Measurements from ENCODE around the gene ALPG.

Gene ALPG

GRCh38 chr2:232415736-232416520 is 9.3 kb downstream of the ALPG start:
- POLR2A ChIA-PET = no interaction called here
- Histone ChIP-seq H3K4me1 (ENCODE audit: control extremely low read depth in 1 of 4, control insufficient read depth in 4 of 4, insufficient read depth in 4 of 4, low read length in 3 of 4) (peaks cover 8 to 47% (median 37%) of the 10 kb centered on the region in 4 experiments), H3K27me3 (replicated peaks in 2 of 5; ENCODE audit: control insufficient read depth in 4 of 5, insufficient read depth in 5 of 5, low read length in 4 of 5) (peaks cover 0 to 30% (median 26%) of the 10 kb centered on the region in 5 experiments), H3K27ac (ENCODE audit: insufficient read depth in 1 of 2, low read depth in 1 of 2, low read length in 2 of 2, poor library complexity in 1 of 2, severe bottlenecking in 2 of 2) (no peak overlapping the region), H3K36me3 (ENCODE audit: control insufficient read depth in 4 of 4, insufficient read depth in 4 of 4, low read length in 3 of 4) (no peaks in the 10 kb centered on the region), H3K9me3 (ENCODE audit: control extremely low read depth in 1 of 5, control insufficient read depth in 4 of 5, insufficient read depth in 2 of 5, low read depth in 1 of 5, low read length in 4 of 5) (no peaks in the 10 kb centered on the region), H3K4me3 (ENCODE audit: control insufficient read depth in 1 of 7, extremely low read depth in 1 of 7, insufficient read depth in 4 of 7, low read depth in 2 of 7, low read length in 6 of 7) (no peak overlapping the region)
- DNase-seq = no peak
- 97% methylated on average over 11 of the region's 12 CpGs for WGBS (ENCODE audit: insufficient coverage)
- CTCF ChIA-PET = interaction anchor here (0.8 to 2.7 kb wide), 2 partner anchors 23 to 108 kb away, joined by 3 to 8 read pairs; no protein-coding TSS in a partner anchor

GRCh38 chr2:232416521-232417470 is 10.2 kb downstream of the ALPG start:
- WGBS (ENCODE audit: insufficient coverage) = 99% methylated on average over 15 of the region's 17 CpGs
- ChIA-PET POLR2A (no interaction called here), CTCF (no interaction called here)
- Histone ChIP-seq H3K27me3 (replicated peaks in 2 of 5; ENCODE audit: control insufficient read depth in 4 of 5, insufficient read depth in 5 of 5, low read length in 4 of 5) (peaks cover 0 to 36% (median 31%) of the 10 kb centered on the region in 5 experiments), H3K4me1 (ENCODE audit: control extremely low read depth in 1 of 4, control insufficient read depth in 4 of 4, insufficient read depth in 4 of 4, low read length in 3 of 4) (peaks cover 8 to 50% (median 37%) of the 10 kb centered on the region in 4 experiments), H3K4me3 (ENCODE audit: control insufficient read depth in 1 of 7, extremely low read depth in 1 of 7, insufficient read depth in 4 of 7, low read depth in 2 of 7, low read length in 6 of 7) (no peak overlapping the region), H3K27ac (ENCODE audit: insufficient read depth in 1 of 2, low read depth in 1 of 2, low read length in 2 of 2, poor library complexity in 1 of 2, severe bottlenecking in 2 of 2) (no peak overlapping the region), H3K36me3 (ENCODE audit: control insufficient read depth in 4 of 4, insufficient read depth in 4 of 4, low read length in 3 of 4) (no peaks in the 10 kb centered on the region), H3K9me3 (ENCODE audit: control extremely low read depth in 1 of 5, control insufficient read depth in 4 of 5, insufficient read depth in 2 of 5, low read depth in 1 of 5, low read length in 4 of 5) (peaks cover 0 to 4% (median 0%) of the 10 kb centered on the region in 5 experiments)
- DNase-seq = no peak

DNA sequence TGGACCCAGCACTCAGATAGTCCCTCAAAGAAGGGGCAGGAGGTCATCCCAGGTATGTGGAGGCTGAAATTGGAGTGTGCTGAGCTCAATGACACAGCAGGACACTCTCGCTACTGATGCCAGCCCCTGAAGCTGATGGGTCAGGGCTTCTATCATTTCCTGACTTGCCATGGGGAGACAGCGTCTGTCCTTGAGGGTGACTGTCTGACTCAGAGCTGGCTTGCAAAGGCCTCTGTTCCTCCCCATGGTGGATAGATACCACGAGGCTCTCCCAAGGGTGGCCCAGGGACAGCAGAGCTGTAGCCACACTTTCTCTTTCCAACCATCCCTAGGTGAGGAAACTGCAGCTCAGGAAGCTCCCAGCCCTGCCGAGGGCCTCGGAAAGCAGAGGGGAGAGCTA is 10.8 kb downstream of the ALPG start:
- Histone ChIP-seq H3K27ac (ENCODE audit: insufficient read depth in 1 of 2, low read depth in 1 of 2, low read length in 2 of 2, poor library complexity in 1 of 2, severe bottlenecking in 2 of 2) (no peak overlapping the region), H3K27me3 (replicated peaks in 2 of 5; ENCODE audit: control insufficient read depth in 4 of 5, insufficient read depth in 5 of 5, low read length in 4 of 5) (peaks cover 0 to 41% (median 31%) of the 10 kb centered on the region in 5 experiments), H3K4me3 (ENCODE audit: control insufficient read depth in 1 of 7, extremely low read depth in 1 of 7, insufficient read depth in 4 of 7, low read depth in 2 of 7, low read length in 6 of 7) (no peak overlapping the region), H3K9me3 (ENCODE audit: control extremely low read depth in 1 of 5, control insufficient read depth in 4 of 5, insufficient read depth in 2 of 5, low read depth in 1 of 5, low read length in 4 of 5) (peaks cover 0 to 11% (median under 1%) of the 10 kb centered on the region in 5 experiments), H3K4me1 (ENCODE audit: control extremely low read depth in 1 of 4, control insufficient read depth in 4 of 4, insufficient read depth in 4 of 4, low read length in 3 of 4) (peaks cover 8 to 43% (median 36%) of the 10 kb centered on the region in 4 experiments), H3K36me3 (ENCODE audit: control insufficient read depth in 4 of 4, insufficient read depth in 4 of 4, low read length in 3 of 4) (no peaks in the 10 kb centered on the region)
- CTCF ChIA-PET = interaction anchor here (1.7 kb wide), 1 partner anchor 21 kb away, joined by 4 read pairs; no protein-coding TSS in a partner anchor
- WGBS (ENCODE audit: insufficient coverage) = 67% methylated on average over 3 of the region's 5 CpGs
- POLR2A ChIA-PET = no interaction called here
- no peak for DNase-seq

GRCh38 chr2:232418056-232418455 is 11.4 kb downstream of the ALPG start:
- Histone ChIP-seq H3K4me1 (ENCODE audit: control extremely low read depth in 1 of 4, control insufficient read depth in 4 of 4, insufficient read depth in 4 of 4, low read length in 3 of 4) (peaks cover 3 to 37% (median 32%) of the 10 kb centered on the region in 4 experiments), H3K36me3 (ENCODE audit: control insufficient read depth in 4 of 4, insufficient read depth in 4 of 4, low read length in 3 of 4) (no peaks in the 10 kb centered on the region), H3K4me3 (ENCODE audit: control insufficient read depth in 1 of 7, extremely low read depth in 1 of 7, insufficient read depth in 4 of 7, low read depth in 2 of 7, low read length in 6 of 7) (peak overlapping the region in 4 of 7 experiments; percentile 46 to 76 (median 72)), H3K9me3 (ENCODE audit: control extremely low read depth in 1 of 5, control insufficient read depth in 4 of 5, insufficient read depth in 2 of 5, low read depth in 1 of 5, low read length in 4 of 5) (peaks cover 0 to 15% (median 4%) of the 10 kb centered on the region in 5 experiments), H3K27ac (ENCODE audit: insufficient read depth in 1 of 2, low read depth in 1 of 2, low read length in 2 of 2, poor library complexity in 1 of 2, severe bottlenecking in 2 of 2) (no peak overlapping the region), H3K27me3 (replicated peaks in 2 of 5; ENCODE audit: control insufficient read depth in 4 of 5, insufficient read depth in 5 of 5, low read length in 4 of 5) (peaks cover 0 to 42% (median 31%) of the 10 kb centered on the region in 5 experiments)
- CTCF ChIA-PET = interaction anchor here (1.7 kb wide), 1 partner anchor 21 kb away, joined by 4 read pairs; no protein-coding TSS in a partner anchor
- WGBS (ENCODE audit: insufficient coverage) = 76% methylated on average over 4 of the region's 6 CpGs
- no peak for DNase-seq
- POLR2A ChIA-PET = no interaction called here

DNA sequence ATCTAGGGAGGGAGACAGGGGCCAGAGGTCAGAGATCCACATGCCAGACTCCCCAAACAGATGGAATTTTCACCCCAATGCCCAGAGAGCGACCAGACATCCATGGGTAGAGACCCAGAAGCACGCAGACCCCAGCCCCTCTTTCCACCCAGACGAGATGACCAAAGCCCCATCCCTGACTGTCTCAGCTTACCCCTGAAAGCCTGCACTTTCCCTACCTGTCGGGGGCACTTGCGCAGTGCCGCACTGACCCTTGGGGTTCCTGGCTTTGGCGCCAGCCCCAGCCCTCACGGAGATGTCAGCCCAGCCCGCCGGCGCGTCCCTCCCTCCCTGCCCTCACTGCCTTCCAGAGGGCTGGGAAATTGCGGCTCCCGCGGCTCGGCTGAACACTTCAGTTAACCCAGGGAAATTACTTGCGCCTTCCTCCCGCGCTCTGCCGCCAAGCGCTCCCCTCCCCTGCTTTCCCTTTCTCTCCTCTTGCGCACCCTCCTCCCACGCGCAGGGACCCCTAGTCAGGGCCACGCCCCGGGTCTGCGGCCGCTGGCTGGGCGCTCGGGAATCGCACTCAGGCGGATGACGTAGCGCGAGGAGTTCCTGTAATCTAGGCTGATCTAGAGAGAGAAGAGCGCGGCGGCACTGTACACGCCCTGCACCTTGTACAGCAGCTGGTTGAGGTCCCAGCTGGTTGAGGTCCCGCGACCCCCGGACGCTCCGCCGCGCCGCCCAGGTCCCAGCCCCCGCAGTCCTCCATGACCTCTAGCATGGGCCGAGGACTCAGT is 12.0 kb downstream of the ALPG start:
- 3% methylated on average over 36 of the region's 49 CpGs for WGBS (ENCODE audit: insufficient coverage)
- peak overlapping the region; percentile 16 to 76 (median 52) for H3K4me3 ChIP-seq (ENCODE audit: control insufficient read depth in 1 of 7, extremely low read depth in 1 of 7, insufficient read depth in 4 of 7, low read depth in 2 of 7, low read length in 6 of 7)

More for the DNA sequence above, 12.0 kb downstream of the ALPG start:
- Histone ChIP-seq H3K9me3 (ENCODE audit: control extremely low read depth in 1 of 5, control insufficient read depth in 4 of 5, insufficient read depth in 2 of 5, low read depth in 1 of 5, low read length in 4 of 5) (peaks cover 0 to 15% (median 4%) of the 10 kb centered on the region in 5 experiments), H3K36me3 (ENCODE audit: control insufficient read depth in 4 of 4, insufficient read depth in 4 of 4, low read length in 3 of 4) (no peaks in the 10 kb centered on the region), H3K27me3 (replicated peaks in 2 of 5; ENCODE audit: control insufficient read depth in 4 of 5, insufficient read depth in 5 of 5, low read length in 4 of 5) (peaks cover 0 to 42% (median 31%) of the 10 kb centered on the region in 5 experiments), H3K4me1 (ENCODE audit: control extremely low read depth in 1 of 4, control insufficient read depth in 4 of 4, insufficient read depth in 4 of 4, low read length in 3 of 4) (peaks cover 0 to 31% (median 28%) of the 10 kb centered on the region in 4 experiments), H3K27ac (ENCODE audit: insufficient read depth in 1 of 2, low read depth in 1 of 2, low read length in 2 of 2, poor library complexity in 1 of 2, severe bottlenecking in 2 of 2) (no peak overlapping the region)
- DNase-seq = peak; percentile 77 to 89 (median 89)
- POLR2A ChIA-PET = no interaction called here
- CTCF ChIA-PET = interaction anchor here (1.0 to 2.1 kb wide), 4 partner anchors 16 to 21 kb away, joined by 3 to 9 read pairs (median 4); no protein-coding TSS in a partner anchor

Measured in common myeloid progenitor, CD34-positive (primary cell).